Measurements from ENCODE around the gene ANKRD28.

DNA sequence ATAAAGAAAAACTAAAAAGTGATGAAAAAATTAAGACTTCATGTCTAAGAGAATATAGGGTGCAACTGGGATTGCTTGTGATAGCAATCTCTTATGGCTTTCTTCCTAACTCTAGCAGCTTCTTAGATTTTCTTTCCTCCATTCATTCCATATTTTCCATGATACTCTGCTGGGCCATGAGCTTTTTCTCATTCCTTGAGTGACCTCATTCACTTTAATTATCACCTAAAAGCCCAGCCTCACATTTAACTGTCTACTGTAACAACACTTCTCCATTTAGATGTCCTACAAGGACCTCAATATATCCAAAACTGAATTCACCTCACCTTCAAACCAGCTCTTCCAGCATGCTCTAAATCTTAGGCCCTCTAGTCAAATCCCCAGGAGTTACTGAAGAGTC, 49.5 kb upstream of the ANKRD28 start:
- TF ChIP-seq, protein P1, sequence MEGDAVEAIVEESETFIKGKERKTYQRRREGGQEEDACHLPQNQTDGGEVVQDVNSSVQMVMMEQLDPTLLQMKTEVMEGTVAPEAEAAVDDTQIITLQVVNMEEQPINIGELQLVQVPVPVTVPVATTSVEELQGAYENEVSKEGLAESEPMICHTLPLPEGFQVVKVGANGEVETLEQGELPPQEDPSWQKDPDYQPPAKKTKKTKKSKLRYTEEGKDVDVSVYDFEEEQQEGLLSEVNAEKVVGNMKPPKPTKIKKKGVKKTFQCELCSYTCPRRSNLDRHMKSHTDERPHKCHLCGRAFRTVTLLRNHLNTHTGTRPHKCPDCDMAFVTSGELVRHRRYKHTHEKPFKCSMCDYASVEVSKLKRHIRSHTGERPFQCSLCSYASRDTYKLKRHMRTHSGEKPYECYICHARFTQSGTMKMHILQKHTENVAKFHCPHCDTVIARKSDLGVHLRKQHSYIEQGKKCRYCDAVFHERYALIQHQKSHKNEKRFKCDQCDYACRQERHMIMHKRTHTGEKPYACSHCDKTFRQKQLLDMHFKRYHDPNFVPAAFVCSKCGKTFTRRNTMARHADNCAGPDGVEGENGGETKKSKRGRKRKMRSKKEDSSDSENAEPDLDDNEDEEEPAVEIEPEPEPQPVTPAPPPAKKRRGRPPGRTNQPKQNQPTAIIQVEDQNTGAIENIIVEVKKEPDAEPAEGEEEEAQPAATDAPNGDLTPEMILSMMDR (IDR thresholded peaks at IDR 0.05 in 4 of 5, conservative IDR thresholded peaks at IDR 0.05 in 1 of 5), result no peak
- no peak for TF ChIP-seq POLR2A (IDR thresholded peaks at IDR 0.05)

Data from gastrocnemius medialis (tissue), 4 donors.